ENCODE measurements around the gene HSD17B1.

- TF ChIP-seq CTCF (IDR thresholded peaks at IDR 0.05) = no peak
- TF ChIP-seq POLR2A (IDR thresholded peaks at IDR 0.05) = no peak
Measured at GRCh38 chr17:42581744-42582270, 29.1 kb downstream of the HSD17B1 start.
